GM18907 (cell line): ENCODE results near the gene PCDHB7.
"Not testable (repeated sequence)": the region's sequence is repeated elsewhere in the genome, so short reads cannot be mapped to it uniquely, and the experiment has no call there.

Experiments used
- ATAC-seq: cut with Tn5 transposase; IDR thresholded peaks from one replicate; pipeline ENCODE4 v1.9.1; 2021; ENCODE audit warnings: mild to moderate bottlenecking, moderate library complexity; ENCODE audit not compliant: unreplicated experiment

Gene PCDHB7

DNA sequence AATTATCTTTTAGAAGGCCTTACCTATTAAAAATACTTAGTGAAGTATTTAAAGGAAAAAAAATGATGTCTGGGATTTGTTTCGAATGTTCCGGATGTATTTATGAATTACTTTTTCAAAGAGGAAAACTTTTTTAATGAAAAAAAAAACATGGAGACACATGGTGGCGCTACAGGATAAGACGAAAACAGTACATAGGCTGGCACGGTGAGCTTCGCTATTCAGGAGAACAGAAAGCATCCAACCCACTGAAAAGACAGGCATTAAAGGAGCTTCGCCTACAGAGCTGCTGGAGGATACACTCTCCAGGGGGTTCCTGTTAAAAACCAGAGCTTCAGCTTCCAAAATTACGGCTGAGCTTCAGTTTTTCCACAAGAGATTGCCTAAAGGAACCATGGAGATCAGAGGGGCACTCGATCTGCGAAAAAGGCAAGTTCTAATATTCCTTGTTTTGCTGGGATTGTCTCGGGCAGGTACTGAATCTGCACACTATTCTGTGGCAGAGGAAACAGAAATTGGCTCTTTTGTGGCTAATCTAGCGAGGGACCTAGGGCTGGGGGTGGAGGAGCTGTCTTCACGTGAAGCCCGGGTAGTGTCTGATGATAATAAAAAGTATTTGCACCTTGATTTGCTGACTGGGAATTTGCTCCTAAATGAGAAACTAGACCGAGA is 50.8 kb downstream of the PCDHB7 start, which contains the start of gene PCDHB14:
Gene PCDHB14 (plus strand): TSS at position 232 of the 672 bp plus-strand sequence. CDS start 163 bp downstream, at position 395.
- no peak for ATAC-seq

DNA sequence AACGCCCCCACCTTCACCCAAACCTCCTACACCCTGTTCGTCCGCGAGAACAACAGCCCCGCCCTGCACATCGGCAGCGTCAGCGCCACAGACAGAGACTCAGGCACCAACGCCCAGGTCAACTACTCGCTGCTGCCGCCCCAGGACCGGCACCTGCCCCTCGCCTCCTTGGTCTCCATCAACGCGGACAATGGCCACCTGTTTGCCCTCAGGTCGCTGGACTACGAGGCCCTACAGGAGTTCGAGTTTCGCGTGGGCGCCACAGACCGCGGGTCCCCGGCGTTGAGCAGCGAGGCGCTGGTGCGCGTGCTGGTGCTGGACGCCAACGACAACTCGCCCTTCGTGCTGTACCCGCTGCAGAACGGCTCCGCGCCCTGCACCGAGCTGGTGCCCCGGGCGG is 52.4 kb downstream of the PCDHB7 start:
- ATAC-seq = not testable (repeated sequence)

- ATAC-seq = not testable (repeated sequence)
These were observed 53.0 kb downstream of the PCDHB7 start for GRCh38 chr5:141225421-141225820.
